ENCODE measurements around the gene RABL6.

DNA sequence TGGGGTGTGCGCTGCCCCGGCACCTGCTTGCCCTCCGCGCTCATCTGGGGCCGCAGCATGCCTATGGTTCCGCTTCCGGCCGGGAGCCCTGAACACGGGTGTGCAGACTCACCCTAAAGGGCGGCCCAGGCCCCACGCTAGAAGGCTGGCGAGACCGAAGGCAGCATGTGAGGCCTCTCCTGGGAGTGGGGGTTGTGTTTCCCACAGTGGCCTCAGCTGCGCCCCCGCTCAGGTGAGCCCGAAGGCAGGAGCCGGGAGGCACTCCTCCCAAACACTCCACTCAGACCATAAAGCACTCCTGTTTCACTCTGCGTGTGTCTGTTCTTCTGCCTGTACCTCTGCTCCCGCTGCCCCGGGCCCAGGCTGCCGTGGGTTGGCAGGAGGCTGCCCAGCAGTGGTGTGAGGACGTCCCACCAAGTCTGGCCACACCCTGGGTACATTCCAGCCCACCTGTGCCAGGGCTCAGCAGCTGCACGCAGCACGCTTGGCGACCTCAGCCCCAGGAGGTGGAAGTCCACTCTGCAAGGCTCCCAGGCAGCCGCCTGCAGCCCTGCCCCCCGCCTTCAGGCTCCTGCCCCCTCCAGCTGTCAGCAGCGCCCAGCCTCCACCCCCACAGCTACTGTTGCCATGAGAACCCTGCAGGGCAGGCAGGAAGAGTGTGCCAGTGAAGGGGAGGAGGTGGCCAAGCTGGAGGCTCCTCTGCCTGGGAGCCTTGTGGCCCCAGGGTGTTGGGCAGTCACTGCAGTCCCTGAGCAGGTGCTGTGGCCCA, 33.3 kb downstream of the RABL6 start:
- TF ChIP-seq POLR2AphosphoS5 (IDR thresholded peaks at IDR 0.05; ENCODE audit: borderline replicate concordance, low read depth, low read length), result no peak; the same call in 1 of the 2 replicates
- no peak for TF ChIP-seq EZH2 (IDR thresholded peaks at IDR 0.05)

Measured in SK-N-MC (cell line).